GM19372 (cell line): Measurements from ENCODE around the gene GAP43.

Source experiments
- ATAC-seq: cut with Tn5 transposase; IDR thresholded peaks from one replicate; pipeline ENCODE4 v1.9.1; 2021; ENCODE audit warnings: mild to moderate bottlenecking, low read depth, moderate library complexity; ENCODE audit not compliant: unreplicated experiment

Gene GAP43

GRCh38 chr3:115626721-115627120 is 3.4 kb downstream of the GAP43 start:
- no peak for ATAC-seq

DNA sequence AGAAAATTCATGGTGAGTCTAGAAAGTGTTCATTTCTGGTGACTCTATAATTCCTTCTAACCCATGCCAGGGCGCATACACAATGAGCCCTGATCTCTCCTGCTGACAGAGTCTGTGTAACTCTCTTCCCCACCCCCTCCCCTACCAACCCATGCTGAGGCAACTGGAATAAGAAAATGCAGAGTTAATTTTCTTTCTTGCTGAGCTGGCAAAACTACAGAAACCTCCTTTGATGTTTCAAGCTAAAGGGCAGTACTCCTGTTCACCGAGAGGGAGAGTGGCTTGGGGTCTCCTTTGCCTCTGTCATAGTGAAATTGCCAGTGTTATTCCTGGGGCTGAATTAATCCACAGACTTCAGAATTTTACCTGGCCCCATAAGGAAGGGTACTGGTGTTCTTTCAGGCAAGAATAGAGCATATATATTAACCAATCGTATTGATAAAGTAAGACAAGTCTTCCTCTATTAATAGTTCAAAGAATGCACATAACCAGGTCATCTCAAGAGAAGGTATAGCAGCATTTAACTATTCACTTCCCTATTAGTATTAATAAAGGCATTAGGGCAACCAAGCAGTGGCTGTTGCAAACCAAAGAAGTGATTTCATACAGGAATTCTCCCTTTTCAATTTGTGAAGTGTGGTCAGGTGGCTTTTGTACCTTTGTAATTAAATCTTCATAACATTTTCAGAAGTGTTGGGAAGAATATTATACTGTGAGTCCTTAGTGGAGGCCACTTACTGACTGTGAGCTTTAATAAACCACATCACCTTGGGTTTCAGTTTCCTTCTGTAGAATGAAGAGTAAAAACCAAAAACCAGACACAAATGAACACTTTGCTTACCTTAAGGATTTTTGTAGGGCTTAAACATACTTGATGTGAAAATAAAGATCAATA is 4.1 kb downstream of the GAP43 start:
- ATAC-seq = peak; percentile 75

- peak; percentile 22 for ATAC-seq
These were observed 4.7 kb downstream of the GAP43 start for GRCh38 chr3:115628075-115628412.

GRCh38 chr3:115630850-115631249 is 7.5 kb downstream of the GAP43 start:
- no peak for ATAC-seq

DNA sequence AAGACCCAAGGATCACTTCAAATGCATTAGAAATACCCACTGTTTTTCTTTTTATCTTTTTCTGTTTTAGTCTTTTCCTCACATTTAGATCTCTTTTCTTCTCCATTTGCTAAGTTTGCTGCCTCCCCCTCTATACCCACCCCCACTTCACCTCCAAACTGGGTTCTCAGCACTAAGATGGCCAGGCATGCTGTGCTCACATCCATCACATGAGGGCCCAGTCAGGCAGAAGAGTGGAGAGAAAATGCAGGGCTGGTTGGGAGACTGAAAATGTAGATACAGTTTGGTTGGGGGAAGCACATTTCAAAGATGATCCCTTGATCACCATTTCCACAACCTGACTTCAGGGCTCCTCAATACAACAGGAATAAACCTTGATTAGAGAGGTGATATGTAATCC is 8.7 kb downstream of the GAP43 start:
- ATAC-seq = no peak

DNA sequence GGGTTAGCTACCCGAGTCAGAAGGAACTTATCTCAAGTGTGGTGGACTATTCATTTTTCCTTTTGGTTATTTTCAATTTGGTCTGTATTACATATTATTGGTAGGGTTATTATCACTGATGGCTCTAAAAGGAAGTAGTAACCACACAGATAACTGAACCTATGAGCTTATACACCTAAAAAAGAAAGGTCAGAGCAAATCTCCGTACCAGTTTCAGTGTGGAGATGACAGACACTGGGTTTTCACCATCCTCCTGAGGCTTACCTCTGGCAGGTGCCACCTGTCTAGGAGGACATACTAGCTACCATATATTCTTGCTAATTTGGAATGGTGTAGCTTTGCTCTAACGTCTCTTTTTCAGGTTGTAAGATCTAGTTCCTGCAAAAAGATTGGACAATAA is 10.2 kb downstream of the GAP43 start:
- ATAC-seq = no peak

DNA sequence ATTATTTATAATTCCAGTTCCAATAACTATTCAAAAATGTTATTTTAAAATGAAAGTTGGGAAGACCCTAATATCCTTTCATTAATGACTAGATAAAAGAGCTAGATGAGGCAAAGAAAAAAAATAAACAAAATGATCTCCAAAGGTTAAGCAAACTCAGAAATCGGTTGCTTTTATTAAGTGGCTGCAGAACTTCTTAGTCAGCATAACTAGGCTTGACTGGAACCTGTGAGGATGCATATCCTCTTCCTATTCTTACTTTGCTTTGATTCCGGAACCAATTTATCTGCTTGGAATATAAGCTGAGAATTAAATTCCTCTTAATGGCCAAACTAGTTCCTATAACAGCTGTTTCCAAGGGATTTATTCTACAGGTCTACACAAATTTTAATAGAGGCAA is 10.7 kb downstream of the GAP43 start:
- ATAC-seq = no peak

- ATAC-seq = no peak
These were observed 12.1 kb downstream of the GAP43 start for GRCh38 chr3:115635406-115635805.

GRCh38 chr3:115638241-115638640 is 14.9 kb downstream of the GAP43 start:
- ATAC-seq = no peak

DNA sequence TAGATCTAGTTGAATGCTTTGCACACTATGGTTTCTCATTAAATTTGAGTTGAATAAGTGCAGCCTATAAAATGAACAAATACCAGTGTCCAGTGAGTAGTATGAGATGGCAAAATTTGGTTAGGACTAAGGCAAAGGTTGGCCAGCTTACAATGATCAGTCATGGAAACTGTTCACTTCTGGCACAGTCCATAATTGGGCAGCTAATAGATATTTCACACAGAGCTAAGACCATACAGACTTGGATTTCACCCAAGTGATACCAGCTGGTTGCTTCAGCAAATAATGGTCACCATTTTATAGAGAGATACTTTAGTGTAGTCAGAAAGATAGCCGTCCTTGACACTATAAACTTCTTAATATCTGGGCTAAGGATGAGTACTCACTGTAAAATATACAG is 15.7 kb downstream of the GAP43 start:
- ATAC-seq = no peak

DNA sequence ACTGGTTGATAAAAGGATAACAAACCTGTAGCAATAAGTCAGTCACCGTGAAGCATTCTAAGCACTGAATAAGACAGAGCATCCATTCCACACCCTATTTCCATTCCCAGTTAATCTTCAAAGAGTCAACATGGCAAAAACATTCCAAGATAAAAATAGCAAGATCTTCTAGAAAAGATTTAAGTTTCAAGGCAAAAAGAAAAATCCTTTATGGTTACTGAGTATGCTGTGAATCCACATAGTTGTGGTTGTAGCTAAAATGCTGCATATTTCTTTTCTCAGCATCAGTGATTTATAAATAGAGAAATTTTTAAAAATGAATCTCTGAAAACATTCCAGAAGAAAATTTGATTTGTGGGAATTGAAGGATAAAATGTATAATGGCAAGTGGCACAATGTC is 21.1 kb downstream of the GAP43 start:
- no peak for ATAC-seq

- ATAC-seq = no peak
These were observed 22.8 kb downstream of the GAP43 start for GRCh38 chr3:115646027-115646690.

- ATAC-seq = no peak
These were observed 25.2 kb downstream of the GAP43 start for GRCh38 chr3:115648559-115648958.

DNA sequence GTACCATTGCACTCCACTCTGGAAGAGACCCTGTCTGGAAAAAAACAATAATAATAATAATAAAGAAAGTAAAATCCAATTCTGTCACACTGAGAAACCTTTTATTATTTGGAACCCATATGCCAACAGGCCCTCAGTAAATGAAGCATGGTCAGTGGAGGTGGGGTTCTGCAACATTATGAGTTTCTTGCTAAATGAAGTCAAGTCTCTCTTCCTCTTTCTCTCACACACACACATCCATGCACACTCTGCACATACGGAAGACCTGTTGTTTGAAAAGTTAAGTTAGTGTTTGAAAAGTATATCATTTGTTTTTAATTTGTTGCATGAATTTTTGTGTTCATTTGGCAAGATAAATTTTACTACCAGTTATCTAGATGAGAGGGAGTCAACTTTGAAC is 27.8 kb downstream of the GAP43 start:
- ATAC-seq = peak; percentile 44

DNA sequence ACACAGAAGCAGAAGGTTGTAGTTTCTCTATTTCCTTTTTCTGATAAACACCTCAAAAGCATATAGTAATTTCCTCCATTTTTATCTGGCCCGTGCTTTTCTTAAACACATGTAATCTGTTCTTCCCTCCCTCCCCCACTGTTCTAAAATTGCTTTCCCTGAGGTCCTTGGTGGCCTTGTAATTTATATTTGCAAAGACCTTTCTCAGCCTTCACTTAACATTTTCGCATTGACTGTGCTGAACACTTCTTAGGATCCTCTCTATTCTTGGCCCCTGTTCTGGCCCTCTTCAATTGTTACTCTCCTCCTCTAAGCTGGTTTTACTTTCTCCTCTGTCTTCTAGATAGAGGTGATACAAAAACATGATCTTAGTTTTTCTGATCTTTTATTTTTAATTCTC is 28.3 kb downstream of the GAP43 start:
- no peak for ATAC-seq

DNA sequence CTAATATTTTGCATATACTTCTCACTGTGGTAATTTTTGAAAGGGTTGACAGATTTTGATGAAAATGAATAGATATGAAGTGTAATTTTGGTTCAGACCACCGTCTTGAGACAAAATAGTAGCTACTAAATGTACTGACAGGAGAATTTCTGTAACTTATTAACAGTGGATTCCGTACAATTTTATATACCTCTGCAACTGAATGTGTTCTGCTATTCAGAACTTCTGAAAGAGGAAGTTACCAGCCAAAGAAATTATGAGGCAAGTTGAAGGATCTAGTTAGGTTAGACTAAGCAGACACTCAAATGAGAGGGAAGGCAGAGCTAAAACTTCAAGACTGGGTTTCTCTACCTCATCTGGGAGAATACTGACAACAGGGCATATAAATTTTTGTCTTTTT is 29.4 kb downstream of the GAP43 start:
- peak; percentile 74 for ATAC-seq

DNA sequence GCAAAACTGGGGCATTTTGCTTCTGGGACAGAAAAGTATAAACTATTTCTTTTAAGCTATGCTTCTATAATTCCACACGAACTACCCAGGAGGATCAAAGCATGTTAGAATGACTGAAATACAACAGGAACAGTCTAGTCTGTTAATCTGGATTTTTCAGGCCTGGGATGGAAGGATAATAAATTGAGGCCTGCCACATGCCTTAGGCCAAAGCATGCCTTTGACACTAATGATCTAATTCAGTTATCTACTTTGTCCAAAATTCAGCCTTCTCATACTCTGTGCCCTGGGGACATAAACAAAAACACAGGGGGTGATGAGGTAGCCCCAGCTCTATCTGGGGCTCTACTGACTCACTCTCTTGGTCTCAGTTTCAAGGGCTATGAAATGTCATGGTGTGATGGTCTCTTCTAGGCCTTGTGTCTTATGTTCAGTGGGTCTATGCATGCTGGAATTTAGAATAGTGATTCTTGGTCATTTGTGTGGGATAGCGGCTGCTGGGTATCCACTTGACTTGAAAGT is 32.5 kb downstream of the GAP43 start:
- no peak for ATAC-seq

DNA sequence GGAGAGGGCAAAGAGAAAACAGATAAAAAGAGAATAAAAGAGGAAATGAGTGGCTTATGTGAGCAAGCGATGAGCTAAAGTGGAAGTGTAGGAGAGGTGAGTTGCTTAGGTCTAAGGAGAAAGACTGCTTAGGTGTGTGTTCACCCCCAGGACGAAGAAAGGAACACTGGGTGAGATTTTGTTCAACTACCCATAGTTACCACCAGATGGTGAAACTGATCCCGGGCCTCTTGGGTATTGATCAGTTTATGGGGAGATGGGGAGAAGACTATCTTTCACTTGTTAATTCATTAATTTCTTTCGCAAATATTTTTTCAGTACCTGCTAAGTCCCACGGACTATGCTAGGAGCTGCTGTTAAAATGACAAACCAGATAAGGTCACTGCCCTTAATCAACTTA is 33.9 kb downstream of the GAP43 start:
- no peak for ATAC-seq

DNA sequence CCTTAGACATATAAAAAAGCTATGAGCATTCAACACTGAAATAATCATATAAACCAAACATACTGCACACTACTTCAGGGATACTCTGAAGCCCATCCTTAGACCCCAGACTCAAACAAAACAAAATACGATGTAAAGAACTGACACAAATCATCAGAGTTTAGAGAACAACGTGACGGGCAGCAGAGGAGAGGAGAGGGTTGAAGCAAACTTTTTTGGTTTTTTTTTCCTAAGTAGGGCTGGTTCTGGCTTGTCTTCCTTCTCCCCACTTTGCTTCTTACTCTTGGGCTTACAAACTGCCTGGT is 34.7 kb downstream of the GAP43 start:
- peak; percentile 4 for ATAC-seq

DNA sequence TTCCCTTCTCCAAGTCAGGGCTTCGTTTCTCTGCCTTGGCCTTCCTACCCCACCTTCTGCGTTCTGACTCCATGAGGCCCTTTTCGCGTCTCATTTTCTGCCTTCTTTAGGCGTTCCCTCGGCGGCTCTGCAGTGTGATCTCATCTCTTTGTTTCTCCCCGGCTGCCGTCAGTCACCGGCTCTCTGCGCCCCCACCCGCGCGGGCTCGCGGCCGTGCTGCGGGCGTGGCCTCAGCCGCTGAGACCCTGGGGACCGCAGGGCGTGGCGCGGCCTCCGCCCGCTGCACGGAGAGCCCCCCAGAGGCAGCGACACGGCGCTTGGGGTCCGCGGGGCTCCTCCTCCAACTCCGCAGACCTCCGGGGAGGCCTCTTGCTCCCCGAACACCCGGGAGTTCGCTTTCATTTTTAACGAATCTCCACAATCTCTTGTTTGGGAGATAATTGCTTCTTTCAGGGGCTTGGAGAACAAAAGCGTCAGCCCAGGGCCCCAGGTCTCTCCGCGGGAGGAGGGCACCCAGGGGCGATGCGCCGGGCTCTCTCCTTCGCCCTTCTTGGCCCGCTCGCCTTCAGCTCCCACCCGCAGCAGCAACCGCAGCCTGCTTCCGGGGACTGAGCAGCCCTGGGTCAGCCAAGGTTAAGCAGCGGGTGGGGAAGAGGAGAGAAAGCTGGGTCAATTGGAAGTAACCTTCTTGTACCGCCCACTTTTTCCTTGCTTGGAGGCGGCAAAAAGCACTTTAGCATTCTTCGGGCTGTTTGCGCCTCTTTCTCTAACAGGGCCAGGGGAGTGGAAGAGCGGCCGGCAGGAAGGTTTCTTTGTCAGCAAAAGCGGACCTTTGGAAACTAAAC is 35.2 kb downstream of the GAP43 start:
- ATAC-seq = peak; percentile 83
